Activated CD4-positive, alpha-beta T cell treated with anti-CD3 and anti-CD28 coated beads, Interleukin-10, Interleukin-2, amounts not matched to agents 100 ng/mL and 50 ng/mL, durations not matched to agents 16 hours and 8 hours (primary cell): Measurements from ENCODE around the gene DYSF.

ENCODE experiments used
- DNase-seq: peaks from one replicate; pipeline ENCODE4 v3.0.0-alpha.2; 2020

Gene DYSF

GRCh38 chr2:71662665-71663394 lies 209.5 kb downstream of the DYSF start:
- DNase-seq = no peak

GRCh38 chr2:71664161-71664560 lies 210.8 kb downstream of the DYSF start:
- DNase-seq = no peak

GRCh38 chr2:71665168-71666093 lies 212.1 kb downstream of the DYSF start:
- no peak for DNase-seq

- DNase-seq = no peak
Observed at GRCh38 chr2:71666094-71666474, 212.7 kb downstream of the DYSF start.

- DNase-seq = no peak
Observed at GRCh38 chr2:71667256-71668182, 214.2 kb downstream of the DYSF start.

- no peak for DNase-seq
Observed at GRCh38 chr2:71668326-71669057, 215.1 kb downstream of the DYSF start.

GRCh38 chr2:71669058-71669456 lies 215.7 kb downstream of the DYSF start:
- no peak for DNase-seq

GRCh38 chr2:71669628-71670429 lies 216.5 kb downstream of the DYSF start:
- no peak for DNase-seq

- no peak for DNase-seq
Observed at GRCh38 chr2:71670430-71670795, 217.1 kb downstream of the DYSF start.

GRCh38 chr2:71671203-71671854 lies 218.0 kb downstream of the DYSF start:
- DNase-seq = no peak

- DNase-seq = no peak
Observed at GRCh38 chr2:71671895-71672825, 218.8 kb downstream of the DYSF start.

- no peak for DNase-seq
Observed at GRCh38 chr2:71672826-71673795, 219.8 kb downstream of the DYSF start.

GRCh38 chr2:71674158-71674851 lies 220.9 kb downstream of the DYSF start:
- DNase-seq = no peak

- DNase-seq = no peak
Observed at GRCh38 chr2:71675296-71675695, 221.9 kb downstream of the DYSF start.

GRCh38 chr2:71678874-71679273 lies 225.5 kb downstream of the DYSF start:
- DNase-seq = no peak

GRCh38 chr2:71679491-71679890 lies 226.1 kb downstream of the DYSF start:
- no peak for DNase-seq

- DNase-seq = no peak
Observed at GRCh38 chr2:71680925-71681324, 227.6 kb downstream of the DYSF start.

GRCh38 chr2:71681626-71682025 lies 228.3 kb downstream of the DYSF start:
- no peak for DNase-seq
